DMS79 (cell line): ENCODE results near the gene SLC15A1.
"Not testable (repeated sequence)": the region's sequence is repeated elsewhere in the genome, so short reads cannot be mapped to it uniquely, and the experiment has no call there.

Experiments
- DNase-seq: peaks from one replicate; lab custom pipeline; 2025; lab: John Stamatoyannopoulos, UW

SLC15A1 gene

DNA sequence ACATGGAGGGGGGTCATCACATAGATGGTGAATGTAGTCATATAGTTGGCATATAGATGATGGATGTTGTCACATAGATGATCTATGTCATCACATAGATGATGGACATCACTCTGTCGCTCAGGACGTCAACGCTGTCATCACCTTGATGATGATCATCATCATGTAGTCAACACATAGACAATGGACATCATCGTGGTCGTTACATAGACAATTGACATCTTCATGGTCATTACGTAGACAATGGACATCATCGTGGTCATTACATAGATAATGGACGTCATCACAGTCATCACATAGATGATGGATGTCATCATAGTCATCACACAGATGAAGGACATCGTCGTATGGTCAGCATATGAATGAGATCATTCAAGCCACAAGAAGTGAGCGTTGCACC lies 28.6 kb upstream of the SLC15A1 start:
- no peak for DNase-seq

DNA sequence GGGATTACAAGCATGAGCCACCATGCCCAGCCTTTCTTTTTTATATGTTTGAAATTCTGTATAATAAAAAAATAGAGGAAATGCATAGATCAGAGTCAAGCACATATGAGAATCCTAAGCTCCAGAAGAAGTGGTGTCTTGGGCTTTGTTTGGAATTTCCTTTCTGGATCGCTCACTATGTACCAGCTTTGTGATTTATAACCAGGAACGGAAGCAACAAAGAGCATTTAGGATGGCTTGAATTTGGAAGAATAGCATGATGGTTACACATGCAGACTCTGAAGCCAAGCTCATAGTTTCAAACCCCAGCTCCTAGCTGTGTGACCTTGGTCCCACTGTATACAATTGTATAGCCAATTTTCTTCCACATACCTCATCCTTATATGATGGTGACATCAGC lies 28.0 kb upstream of the SLC15A1 start:
- DNase-seq, result no peak

DNA sequence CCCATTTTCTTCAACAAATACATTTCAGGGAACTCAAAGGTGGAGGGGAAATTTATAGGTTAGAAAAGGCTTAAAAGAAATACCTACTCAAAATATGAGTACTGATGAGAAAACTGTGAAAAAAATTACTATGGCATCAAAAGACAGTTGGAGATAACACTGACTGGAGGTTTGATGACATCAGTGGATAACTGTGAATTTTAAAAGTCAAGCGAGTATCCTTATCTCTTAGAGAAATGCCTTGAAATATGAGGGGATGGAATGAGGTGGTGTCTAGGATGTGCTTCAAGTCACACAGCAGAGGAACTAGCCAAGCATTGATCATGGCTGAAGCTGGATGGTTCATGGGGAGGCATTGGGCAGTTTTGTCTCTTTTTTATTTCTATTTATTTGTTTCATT lies 27.2 kb upstream of the SLC15A1 start:
- DNase-seq, result no peak

DNA sequence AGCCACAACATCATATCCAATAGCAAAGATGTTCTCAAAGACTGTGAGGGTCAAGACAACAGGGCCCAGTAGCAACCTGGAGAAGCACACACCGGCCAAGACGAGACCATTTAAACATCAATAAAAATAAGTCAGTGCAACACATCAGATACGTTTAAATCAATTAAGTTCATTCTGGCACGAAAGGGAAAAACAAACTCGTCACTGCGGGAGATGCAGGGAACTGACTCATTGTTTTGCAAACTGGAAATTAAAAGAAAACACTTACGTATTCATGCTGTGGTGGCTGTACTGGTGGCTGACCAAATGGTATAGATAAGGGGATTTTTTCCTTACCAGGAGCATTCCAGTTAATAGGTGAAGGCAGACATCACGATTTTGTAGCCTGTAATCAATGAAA lies 26.3 kb upstream of the SLC15A1 start:
- DNase-seq, result no peak

DNA sequence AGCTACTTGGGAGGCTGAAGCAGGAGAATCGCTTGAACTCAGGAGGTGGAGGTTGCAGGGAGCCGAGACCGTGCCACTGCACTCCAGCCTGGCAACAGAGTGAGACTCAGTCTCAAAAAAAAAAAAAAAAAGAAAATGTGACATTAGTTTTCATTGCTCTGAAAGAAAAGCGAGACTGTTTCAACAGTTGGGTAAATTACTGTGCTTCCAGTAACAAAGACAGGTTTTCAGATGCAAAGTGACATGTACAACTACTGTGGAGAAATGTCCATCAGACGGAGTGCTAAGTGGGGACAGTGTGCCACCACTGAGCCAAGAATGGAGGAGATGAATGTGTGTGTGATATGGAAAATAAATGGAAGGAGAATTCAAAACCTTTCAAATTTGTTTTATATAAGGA lies 24.2 kb upstream of the SLC15A1 start:
- DNase-seq, result no peak

DNA sequence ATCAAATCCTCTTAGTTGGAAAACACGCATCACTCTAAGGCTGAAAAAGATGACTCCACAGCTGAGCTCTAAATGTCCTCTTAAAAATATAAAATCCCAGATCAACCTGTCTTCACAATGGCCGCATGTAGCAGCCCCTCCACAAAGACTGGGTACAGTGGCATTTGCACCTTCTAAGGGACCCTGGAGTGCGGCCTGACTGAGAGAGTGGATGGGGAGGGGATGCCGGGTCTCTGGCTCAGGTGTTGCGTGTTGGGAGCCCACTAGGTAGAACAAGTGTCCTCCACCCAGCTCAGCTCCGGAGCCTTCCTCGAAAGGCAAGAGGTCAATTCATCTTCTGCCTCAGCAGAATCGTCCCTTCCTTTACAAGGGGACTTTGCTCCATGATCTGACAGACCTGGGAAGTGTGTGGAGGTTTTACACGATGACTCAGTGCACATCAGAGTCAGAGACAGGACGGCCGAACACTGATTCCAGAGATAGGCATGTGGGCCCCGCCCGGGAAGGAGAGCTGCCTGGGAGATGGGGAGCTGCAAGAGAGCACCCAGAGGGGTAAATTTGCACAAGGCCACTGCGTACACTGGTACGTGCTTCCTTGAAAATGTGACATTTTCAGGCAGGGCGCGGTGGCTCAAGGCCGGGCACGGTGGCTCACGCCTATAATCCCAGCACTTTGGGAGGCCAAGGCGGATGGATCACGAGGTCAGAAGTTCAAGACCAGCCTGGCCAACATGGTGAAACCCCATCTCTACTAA lies 23.5 kb upstream of the SLC15A1 start:
- DNase-seq, result no peak

DNA sequence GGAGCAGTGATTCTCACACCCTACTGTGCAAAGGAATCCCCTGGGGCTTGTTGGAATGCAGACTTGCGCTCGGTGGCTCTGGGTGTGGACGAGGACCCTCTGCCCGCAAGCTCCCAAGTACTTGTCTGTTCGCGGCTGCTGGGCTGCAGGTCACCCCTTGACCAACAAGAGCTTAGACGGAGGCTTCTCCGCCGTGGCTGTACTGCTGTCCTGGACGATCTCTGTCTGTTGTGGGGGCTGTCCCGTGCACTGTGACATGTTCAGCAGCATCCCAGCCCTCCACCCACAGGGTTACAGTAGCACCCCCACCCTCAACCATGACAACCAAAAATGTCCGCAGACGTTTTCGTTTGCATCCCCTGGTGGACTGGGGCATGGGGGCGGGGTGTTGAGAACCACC lies 22.9 kb upstream of the SLC15A1 start:
- no peak for DNase-seq

DNA sequence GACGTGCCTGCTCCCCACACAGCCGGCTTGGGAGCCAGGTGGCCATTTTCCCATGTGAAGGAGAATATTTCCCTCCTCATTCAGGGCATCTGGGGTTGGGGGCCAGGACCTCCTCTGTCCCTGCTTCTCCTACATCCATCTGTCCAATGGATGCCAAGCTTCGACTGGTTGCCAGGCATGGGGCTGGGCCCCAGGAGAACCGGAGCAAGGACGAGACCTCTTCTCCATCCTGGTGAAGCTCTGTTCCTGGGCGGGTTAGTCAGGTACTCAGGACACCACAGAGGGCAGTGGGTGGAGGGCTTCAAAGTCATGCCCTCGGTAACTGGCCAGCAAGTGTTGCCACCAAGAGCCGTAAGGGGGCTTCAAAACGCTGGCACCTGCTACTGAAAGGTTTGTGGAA lies 22.3 kb upstream of the SLC15A1 start:
- DNase-seq, result no peak

DNA sequence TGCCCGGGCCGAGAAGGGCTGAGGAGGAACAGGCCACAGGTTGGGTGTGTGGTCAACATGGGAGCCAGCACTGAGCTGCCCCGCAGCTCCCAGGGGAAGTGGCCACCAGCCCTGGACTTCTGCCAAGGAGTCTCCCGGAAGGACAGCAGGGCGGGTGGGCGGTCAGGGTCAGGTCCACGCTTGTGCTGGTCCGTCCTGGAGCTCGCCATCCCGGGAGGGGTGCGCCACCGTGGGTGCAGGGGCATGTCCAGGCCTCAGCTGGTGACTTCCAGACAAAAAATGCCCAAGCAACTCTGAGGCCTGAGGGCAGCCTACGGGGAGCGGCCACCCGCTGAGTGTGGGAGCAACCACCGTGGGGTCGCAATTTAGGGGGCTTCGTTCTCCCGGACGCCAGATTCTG lies 21.4 kb upstream of the SLC15A1 start:
- DNase-seq, result no peak

DNA sequence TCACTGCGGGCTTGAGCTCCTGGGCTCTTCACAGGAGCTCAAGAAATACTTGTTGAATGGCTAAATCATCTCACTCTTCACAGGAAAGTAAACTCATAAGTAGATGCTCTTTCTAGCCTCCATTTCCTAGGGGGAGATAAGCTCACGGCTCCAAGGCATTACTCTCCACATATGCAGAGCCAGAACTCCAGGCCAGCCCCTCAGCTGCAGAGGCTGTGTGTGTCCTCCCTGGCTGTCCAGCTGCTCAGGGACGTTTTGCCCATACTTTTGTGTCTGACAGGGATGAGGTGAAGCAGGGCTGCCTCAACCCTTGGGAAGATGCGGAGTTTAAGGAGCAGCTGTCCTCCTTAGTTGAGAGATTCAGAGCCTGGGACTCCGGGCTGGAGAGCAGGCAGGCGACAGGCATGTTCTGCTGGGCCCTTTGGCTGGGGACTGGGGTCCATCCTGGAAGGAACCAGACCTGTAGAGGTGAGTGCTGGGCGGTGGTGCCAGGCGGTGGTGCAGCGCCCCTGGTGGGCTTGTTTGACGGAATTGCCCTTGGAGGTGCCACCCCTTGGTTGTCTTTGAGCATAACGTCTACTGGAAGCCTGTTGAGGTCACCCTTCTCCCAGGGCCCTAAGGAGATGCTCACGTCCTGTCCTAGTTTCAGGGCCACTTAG lies 20.5 kb upstream of the SLC15A1 start:
- DNase-seq, result no peak

DNA sequence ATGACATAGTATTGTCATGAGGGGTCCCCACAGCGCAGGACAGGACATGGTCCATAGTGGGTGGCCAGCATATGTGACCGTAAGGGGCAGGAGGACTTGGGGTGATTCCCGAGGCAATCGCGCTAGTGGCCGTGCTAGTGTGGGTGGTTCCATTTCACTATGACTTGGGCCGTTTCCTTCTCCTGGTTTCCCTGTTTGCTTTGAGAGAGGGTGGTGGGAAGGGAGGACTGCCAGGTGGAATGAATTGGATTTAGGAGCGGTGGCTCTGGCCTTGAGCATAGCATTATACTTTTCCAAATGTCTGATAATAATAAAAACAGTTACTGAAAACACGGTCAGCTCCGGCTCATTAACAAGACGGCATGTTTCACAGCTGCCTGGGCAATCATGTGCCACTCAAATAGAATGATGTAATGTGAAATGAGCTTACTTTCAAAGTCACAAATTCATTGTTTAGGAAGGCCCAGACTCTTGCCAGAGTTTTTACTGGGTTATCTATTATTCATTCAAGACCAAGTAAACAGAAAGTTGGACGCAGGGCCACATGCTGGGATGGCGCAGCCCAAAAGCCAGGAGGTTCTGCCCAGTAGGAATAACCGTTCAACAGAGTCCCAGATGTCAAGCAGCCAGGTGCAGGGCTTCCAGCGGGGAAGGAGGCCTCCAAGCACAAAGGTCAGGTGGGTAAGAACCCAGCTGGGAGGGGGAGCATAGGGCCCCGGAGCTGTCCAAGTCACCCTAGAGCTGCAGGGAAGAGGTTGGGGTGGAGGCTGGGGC lies 19.6 kb upstream of the SLC15A1 start:
- no peak for DNase-seq

DNA sequence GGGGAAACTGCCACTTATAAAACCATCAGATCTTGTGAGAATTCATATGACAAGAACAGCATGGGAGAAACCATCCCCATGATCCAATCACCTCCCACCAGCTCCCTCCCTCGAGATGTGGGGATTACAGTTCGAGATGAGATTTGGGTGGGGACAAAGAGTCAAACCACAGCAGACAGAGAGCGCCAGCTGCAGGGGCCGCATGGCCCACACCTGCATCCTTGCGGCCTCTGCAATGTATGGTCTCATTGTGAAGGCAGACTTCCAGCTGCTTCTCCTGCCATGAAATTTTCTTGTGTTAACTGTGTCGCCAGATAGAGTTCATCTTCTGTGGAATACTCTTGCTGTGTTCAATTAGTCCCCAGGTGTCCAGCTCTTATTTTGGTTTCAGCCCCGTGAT lies 17.3 kb upstream of the SLC15A1 start:
- no peak for DNase-seq

DNA sequence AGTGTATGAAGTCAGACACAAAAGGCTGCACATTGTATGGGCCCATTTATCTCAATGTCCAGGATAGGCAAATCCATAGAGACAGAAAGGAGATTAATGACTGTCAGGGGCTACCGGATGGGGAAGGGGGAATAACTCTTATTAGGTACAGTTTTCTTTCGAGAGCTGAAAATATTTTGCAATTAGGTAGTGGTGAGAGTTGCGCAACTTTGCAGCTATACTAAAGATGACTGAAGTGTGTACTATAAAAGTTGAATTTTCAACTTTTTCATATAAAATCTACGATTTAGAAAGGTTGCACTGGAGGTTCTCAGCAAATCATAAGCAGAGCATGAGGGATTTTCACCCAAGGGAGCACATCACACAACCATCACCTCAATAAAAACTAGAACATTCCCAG lies 16.1 kb upstream of the SLC15A1 start:
- DNase-seq, result no peak

DNA sequence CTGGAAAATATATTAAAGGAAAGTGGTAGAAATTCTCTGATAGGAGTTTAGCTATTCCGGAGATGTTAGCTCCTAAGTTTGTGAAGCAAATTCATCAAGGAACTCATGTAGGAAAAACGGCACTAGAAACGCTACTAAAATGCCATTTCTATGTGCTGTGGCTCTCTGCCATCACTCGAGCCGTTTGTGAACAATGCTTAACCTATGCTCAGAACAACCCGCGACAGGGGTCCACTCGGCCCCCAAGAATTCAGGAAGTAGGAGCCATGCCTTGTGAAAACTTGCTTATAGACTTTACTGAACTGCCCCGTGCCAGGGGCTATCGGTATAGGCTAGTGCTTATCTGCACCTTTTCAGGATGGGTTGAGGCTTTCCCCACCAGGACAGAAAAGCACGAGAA lies 14.2 kb upstream of the SLC15A1 start:
- DNase-seq, result no peak

DNA sequence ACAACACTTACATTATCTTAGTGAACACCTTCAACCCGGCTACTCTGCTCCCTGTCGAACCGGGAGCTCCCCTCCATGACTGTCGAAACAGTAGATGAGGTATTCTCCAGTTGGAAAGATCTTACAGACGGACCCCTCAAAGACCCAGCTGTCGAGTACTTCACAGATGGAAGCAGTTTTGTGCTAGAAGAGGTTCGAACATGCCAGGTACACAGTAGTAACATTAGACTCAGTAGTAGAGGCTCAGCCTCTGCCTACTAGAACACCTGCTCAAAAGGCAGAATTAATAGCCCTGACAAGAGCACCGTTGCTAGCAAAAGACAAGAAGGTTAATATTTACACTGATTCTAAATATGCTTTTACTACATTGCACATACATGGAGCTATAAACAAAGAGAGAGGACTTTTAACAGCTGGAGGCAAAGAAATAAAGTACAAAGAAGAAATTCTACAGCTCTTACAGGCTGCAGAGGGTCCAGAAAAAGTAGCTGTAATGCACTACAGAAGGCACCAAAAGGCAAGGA lies 13.6 kb upstream of the SLC15A1 start:
- DNase-seq, result peak; percentile 57

DNA sequence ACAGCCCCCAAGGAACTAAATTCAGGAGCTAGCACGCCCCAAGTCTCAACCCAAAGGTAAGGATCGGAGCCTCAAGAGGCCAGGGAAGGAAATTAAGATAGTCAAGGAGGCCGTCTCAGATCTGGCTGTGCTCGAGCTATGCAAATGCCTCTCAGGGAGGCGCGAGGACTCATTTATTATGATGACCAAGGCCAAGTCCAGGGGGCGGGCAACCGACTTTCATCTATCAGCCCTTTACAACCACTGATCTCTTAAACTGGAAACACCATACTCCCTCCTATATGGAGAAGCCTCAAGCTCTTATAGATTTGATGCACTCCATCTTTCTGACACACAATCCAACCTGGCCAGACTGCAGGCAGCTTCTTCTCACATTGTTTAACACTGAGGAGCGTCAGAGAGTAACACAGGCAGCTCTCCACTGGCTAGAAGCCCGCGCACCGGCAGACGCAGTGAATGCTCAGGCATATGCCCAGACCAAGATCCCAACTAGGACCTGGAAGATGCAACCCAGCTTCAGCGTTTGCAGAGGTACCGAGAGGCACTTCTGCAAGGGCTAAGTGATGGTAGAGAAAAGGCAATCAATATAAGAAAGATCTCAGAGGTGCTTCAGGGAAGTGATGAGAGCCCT lies 9.6 kb upstream of the SLC15A1 start:
- DNase-seq, result peak; percentile 23

DNA sequence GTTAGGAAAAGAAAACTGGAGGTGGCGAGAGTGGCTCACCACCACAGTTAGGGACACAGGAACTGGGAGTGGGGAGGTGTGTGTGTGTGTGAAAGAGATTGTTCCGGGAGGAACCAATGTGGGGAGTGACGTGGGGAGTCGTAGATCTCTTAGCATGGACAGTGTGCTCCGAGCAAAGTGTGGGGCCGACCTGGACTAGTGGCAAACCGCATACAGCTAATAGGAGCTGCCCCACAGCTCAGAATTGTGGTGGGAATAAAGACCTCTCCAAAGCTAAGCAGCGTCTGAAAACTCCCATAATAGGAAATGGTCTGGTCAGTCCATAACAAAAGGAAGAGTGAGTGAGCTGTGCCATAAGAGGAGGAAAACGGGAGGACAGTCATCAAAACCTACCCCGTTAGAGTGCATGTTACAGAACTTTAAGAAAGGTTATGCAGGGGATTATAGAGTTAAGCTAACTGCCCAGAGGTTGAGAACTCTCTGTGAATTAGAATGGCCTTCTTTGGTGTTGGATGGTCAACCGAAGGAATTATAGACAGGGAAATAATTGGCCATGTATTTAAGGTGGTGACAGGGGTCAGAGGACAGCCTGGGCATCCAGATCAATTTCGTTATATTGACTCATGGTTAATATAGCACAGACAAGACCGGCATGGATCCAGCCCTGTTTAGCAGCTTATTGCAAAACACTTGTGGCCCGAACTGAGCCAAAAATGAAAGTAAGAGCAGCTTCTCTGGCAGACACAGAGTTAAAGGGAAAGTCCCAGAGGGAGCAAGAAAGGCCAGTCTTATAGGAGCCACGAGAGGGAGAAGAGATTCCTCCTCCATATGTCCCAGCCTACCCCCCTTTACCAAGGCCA lies 8.9 kb upstream of the SLC15A1 start:
- DNase-seq, result no peak

DNA sequence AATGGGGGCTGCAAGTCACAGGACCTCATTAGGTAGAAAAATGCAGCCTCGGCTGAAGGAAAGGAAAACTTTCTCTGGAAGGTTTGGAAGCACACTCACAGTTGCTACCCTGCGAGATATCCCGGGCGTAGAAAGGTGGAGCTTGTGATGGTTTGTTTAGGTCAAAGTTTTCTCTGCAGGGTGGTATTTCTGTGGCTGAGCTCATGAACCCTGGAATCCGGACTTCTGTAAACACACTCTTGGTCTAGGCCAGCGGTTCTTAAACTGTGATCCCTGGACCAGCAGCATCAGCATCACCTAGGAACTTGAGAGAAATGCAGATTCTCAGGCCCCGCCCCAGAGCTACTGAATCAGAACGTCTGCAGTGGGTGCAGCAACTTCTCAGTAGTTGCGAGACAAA lies 3.3 kb upstream of the SLC15A1 start:
- DNase-seq, result no peak

DNA sequence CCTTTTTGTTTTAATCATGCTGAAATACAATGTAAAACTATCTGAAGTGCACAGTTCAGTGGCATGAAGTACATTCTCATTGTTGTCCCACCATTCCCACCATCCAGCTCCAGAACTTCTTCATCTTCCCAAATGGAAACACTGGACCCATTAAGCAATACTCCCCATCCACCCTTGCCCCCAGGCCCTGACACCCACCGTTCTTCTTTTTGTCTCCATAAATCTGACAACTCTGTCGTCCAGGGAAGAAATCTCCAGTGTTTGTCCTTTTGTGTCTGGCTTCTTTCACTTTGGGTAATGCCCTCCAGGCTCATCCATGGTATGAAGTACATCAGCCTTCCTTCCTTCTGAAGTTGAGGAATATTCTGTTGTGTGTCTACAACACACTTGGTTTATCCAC lies 2.6 kb upstream of the SLC15A1 start:
- no peak for DNase-seq

DNA sequence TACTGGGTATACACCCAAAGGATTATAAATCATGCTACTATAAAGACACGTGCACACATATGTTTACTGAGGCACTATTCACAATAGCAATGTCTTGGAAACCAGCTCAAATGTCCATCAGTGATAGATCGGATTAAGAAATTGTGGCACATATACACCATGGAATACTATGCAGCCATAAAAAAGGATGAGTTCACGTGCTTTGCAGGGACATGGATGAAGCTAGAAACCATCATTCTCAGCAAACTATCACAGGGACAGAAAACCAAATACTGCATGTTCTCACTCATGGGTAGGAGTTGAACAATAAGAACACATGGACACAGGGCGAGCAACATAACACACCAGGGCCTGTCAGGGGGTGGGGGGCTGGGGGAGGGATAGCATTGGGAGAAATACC lies 2.0 kb upstream of the SLC15A1 start:
- DNase-seq, result not testable (repeated sequence)

DNA sequence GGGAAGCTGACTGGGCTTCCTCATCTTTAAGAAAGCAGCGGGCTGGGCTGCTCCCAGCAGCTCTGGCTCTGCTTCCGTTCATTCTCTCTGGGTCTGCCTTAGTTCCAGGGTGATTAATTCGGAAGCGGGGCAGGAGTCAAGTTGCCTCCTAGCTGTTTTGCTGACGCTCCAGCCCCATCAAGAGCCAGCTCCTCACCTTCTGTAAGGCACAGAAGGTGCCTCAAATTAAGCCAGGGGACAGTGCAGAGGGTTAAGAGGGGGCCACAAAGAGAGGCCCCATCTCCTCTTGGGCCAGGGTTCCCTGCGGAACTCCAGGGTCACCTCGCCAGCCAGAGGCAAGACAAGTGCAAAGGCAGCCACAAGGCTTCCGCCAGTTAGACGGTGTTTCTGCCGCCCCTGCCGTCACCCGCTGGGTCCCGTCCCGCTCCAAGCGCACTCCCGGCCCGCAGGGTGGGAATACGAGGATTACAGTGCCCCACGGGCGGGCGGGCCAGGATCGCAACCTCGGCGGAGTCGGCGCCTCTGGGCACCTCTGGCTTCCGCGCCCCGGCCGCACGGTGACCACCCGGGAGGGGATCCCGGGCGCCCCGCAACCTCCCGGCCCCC lies 508 bp downstream of the SLC15A1 start:
- no peak for DNase-seq
